HFFc6 (cell line): ENCODE measurements around the gene C10orf71. TPM values are rescaled to one million over a fixed set of nuclear protein-coding genes. Genes with fewer than 3 reads are reported as not detected.

Experiments used
- DNase-seq: peaks from one replicate; pipeline ENCODE4 v3.0.0-alpha.2; 2018
- H3K27ac Mint-ChIP-seq: 2 replicates; pipeline ENCODE4 v1.8.0; 2020; ENCODE audit warnings: mild to moderate bottlenecking, mixed read lengths
- H3K27me3 Mint-ChIP-seq: 2 replicates; pipeline ENCODE4 v1.8.0; 2021; ENCODE audit warnings: mild to moderate bottlenecking, moderate library complexity, mixed read lengths; ENCODE audit not compliant: insufficient read depth
- H3K36me3 Mint-ChIP-seq: 2 replicates; pipeline ENCODE4 v1.8.0; 2021; ENCODE audit warnings: low read depth, mixed read lengths
- H3K4me1 Mint-ChIP-seq: 2 replicates; pipeline ENCODE4 v1.8.0; 2020; ENCODE audit warnings: low read depth, mixed read lengths
- H3K4me3 Mint-ChIP-seq: 2 replicates; pipeline ENCODE4 v1.8.0; 2020; ENCODE audit warnings: mild to moderate bottlenecking, moderate library complexity, mixed read lengths
- H3K9me3 Mint-ChIP-seq: 2 replicates; pipeline ENCODE4 v1.8.0; 2020; ENCODE audit warnings: mild to moderate bottlenecking, mixed read lengths
- CTCF ChIP-seq: fragments of 200-600 bp; sonication (generic); IDR thresholded peaks from 2 replicates; pipeline ENCODE4 v1.5.0; 2021; ENCODE audit warnings: antibody characterized with exemption, mild to moderate bottlenecking
- total RNA-seq, 6 experiments: library from RNA; stranded (reverse); fragmentation: NEBNext Ultra II Directional; extraction: Animal tissue kit (Norgen Biotek cat#: 25700); gene quantifications; 2 replicates in 1 of 6; 3 replicates in 5 of 6; pipeline ENCODE4 v1.2.3, GENCODE V29; 2021

Gene C10orf71
- total RNA-seq, 6 experiments from 2014 or later, result not detected

GRCh38 chr10:49273626-49274025 lies 25.3 kb upstream of the C10orf71 start:
- Mint-ChIP-seq H3K4me3 (no peak overlapping the region), H3K27me3 (peaks cover 46% of the 10 kb centered on the region), H3K4me1 (no peaks in the 10 kb centered on the region), H3K27ac (no peak overlapping the region), H3K36me3 (no peaks in the 10 kb centered on the region), H3K9me3 (no peaks in the 10 kb centered on the region)
- DNase-seq, result no peak
- no peak for TF ChIP-seq CTCF

GRCh38 chr10:49274886-49275285 lies 24.1 kb upstream of the C10orf71 start:
- no peak overlapping the region for H3K27ac Mint-ChIP-seq

DNA sequence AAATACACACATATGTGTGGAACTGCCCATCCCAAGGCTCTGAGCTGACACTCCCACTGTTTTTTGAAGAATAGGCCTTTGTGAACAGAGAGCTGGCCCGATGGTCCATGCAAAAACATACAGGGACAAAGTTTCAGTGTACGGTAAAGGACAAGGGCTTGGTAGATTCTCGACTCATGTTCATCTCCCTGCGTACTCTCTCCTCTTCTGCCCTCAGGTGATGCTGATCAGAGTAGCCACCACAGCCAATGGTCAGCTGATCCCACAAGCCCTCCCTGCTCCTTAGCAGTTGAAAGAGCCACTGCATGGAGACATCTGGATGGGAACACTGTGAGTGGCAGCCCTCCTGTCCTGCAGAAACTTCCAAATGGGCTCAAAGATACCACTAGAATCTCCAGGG lies 23.1 kb upstream of the C10orf71 start:
- Mint-ChIP-seq H3K4me3 (no peak overlapping the region), H3K27ac (no peak overlapping the region), H3K36me3 (no peaks in the 10 kb centered on the region), H3K9me3 (no peaks in the 10 kb centered on the region), H3K4me1 (no peaks in the 10 kb centered on the region), H3K27me3 (peaks cover 57% of the 10 kb centered on the region)
- TF ChIP-seq CTCF, result no peak
- DNase-seq, result no peak

More at GRCh38 chr10:49274886-49275285, 24.1 kb upstream of the C10orf71 start:
- H3K27me3 Mint-ChIP-seq, result peaks cover 55% of the 10 kb centered on the region
- H3K9me3 Mint-ChIP-seq, result no peaks in the 10 kb centered on the region
- no peak overlapping the region for H3K4me3 Mint-ChIP-seq
- H3K4me1 Mint-ChIP-seq, result no peaks in the 10 kb centered on the region
- TF ChIP-seq CTCF, result no peak
- DNase-seq, result no peak
- no peaks in the 10 kb centered on the region for H3K36me3 Mint-ChIP-seq

DNA sequence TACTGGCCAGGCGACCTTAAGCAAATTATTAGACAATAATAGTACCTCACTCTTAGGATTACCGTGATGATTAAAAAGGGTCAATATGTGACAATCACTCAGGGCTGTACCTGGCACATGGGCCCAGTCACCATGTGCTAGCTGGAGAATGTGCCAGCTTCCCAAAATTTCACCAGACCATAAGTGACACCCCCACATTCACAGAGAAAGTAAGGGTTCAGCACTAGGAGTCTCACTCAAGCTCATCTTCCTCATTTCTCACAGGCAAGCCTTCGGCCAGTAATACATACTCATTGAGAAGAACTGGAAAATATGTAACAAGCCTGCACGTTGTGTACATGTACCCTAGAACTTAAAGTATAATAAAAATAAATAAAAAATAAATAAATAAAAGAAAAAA lies 22.4 kb upstream of the C10orf71 start:
- H3K9me3 Mint-ChIP-seq, result no peaks in the 10 kb centered on the region
- no peaks in the 10 kb centered on the region for H3K4me1 Mint-ChIP-seq
- DNase-seq, result no peak
- no peak overlapping the region for H3K27ac Mint-ChIP-seq
- no peaks in the 10 kb centered on the region for H3K36me3 Mint-ChIP-seq
- peaks cover 56% of the 10 kb centered on the region for H3K27me3 Mint-ChIP-seq
- no peak for TF ChIP-seq CTCF
- H3K4me3 Mint-ChIP-seq, result no peak overlapping the region

GRCh38 chr10:49277973-49278372 lies 21.0 kb upstream of the C10orf71 start:
- Mint-ChIP-seq H3K4me1 (no peaks in the 10 kb centered on the region), H3K27ac (no peak overlapping the region), H3K9me3 (no peaks in the 10 kb centered on the region), H3K27me3 (peaks cover 53% of the 10 kb centered on the region), H3K4me3 (no peak overlapping the region), H3K36me3 (no peaks in the 10 kb centered on the region)
- TF ChIP-seq CTCF, result no peak
- no peak for DNase-seq

GRCh38 chr10:49278497-49278981 lies 20.4 kb upstream of the C10orf71 start:
- H3K36me3 Mint-ChIP-seq, result no peaks in the 10 kb centered on the region
- H3K4me1 Mint-ChIP-seq, result no peaks in the 10 kb centered on the region
- no peaks in the 10 kb centered on the region for H3K9me3 Mint-ChIP-seq
- H3K4me3 Mint-ChIP-seq, result no peak overlapping the region
- DNase-seq, result no peak
- TF ChIP-seq CTCF, result no peak
- H3K27ac Mint-ChIP-seq, result no peak overlapping the region
- peaks cover 52% of the 10 kb centered on the region for H3K27me3 Mint-ChIP-seq
